ENCODE measurements around the gene IGSF21.

DNA sequence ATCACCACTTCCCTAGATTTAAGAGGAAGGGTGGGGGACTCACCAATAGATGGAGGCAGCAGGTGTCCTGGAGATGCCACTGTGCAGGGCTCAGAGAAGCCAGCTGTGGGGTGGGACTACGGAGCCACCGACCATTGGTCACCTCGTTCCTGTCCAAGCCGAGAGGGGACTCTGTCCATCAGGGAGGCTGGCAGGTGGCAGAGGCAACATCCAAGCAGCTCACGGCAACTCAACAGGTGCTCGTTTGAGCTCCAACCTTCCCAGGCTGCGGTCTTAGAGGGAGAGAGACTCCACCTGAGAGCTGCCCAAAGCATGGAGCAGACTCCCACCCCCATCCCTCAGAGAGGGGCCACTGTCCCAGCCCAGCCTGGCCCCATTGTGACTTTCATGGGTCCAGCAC is 71.4 kb downstream of the IGSF21 start:
- TF ChIP-seq, protein P1, sequence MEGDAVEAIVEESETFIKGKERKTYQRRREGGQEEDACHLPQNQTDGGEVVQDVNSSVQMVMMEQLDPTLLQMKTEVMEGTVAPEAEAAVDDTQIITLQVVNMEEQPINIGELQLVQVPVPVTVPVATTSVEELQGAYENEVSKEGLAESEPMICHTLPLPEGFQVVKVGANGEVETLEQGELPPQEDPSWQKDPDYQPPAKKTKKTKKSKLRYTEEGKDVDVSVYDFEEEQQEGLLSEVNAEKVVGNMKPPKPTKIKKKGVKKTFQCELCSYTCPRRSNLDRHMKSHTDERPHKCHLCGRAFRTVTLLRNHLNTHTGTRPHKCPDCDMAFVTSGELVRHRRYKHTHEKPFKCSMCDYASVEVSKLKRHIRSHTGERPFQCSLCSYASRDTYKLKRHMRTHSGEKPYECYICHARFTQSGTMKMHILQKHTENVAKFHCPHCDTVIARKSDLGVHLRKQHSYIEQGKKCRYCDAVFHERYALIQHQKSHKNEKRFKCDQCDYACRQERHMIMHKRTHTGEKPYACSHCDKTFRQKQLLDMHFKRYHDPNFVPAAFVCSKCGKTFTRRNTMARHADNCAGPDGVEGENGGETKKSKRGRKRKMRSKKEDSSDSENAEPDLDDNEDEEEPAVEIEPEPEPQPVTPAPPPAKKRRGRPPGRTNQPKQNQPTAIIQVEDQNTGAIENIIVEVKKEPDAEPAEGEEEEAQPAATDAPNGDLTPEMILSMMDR (IDR thresholded peaks at IDR 0.05): no peak
- no peak for TF ChIP-seq POLR2A (IDR thresholded peaks at IDR 0.05)

Data from thyroid gland (tissue), 4 donors.